Cardiac muscle cell (in vitro differentiated cells and primary cell): ENCODE measurements around the gene UAP1L1. TPM values are rescaled to one million over a fixed set of nuclear protein-coding genes. Genes with fewer than 3 reads are reported as not detected.

Source experiments
- polyA plus RNA-seq: library from polyadenylated mRNA; unstranded; fragments of >200 nt; fragmentation: Nextera tagmentation; extraction: Ambion mirVana; gene quantifications from 2 replicates; pipeline ENCODE4 v1.2.1, GENCODE V29; 2016
- total RNA-seq: library from RNA; depleted of rRNA; stranded (reverse); fragments of >200 nt; gene quantifications from 2 replicates; pipeline ENCODE4 v1.2.3, GENCODE V29; 2016

UAP1L1 gene
- total and polyA plus RNA-seq, 2 experiments from 2014 or later = 9.9 to 13.3 TPM

Other genes starting within 250 kb of the UAP1L1 start
Only the 30 nearest of the 36 such genes appear.
- gene TRAF2, start 191.0 kb upstream of the UAP1L1 start, total RNA-seq = 20.0 and 25.6 TPM in 2 replicates
- 37.2 and 45.6 TPM in 2 replicates for gene TRAF2, start 191.0 kb upstream of the UAP1L1 start, polyA plus RNA-seq
- 188 and 194 TPM in 2 replicates for gene FBXW5, start 132.8 kb upstream of the UAP1L1 start, total RNA-seq
- gene FBXW5, start 132.8 kb upstream of the UAP1L1 start, polyA plus RNA-seq = 117 and 119 TPM in 2 replicates
- gene C8G, start 132.3 kb upstream of the UAP1L1 start, total RNA-seq = 3.4 and 10.8 TPM in 2 replicates
- 1.2 and 4.4 TPM in 2 replicates for gene C8G, start 132.3 kb upstream of the UAP1L1 start, polyA plus RNA-seq
- 5.0 and 11.4 TPM in 2 replicates for gene LCN12, start 125.2 kb upstream of the UAP1L1 start, total RNA-seq
- gene LCN12, start 125.2 kb upstream of the UAP1L1 start, polyA plus RNA-seq = 19.7 and 21.9 TPM in 2 replicates
- 2.6 and 3.9 TPM in 2 replicates for gene PTGDS, start 100.0 kb upstream of the UAP1L1 start, total RNA-seq
- 3.4 and 5.3 TPM in 2 replicates for gene PTGDS, start 100.0 kb upstream of the UAP1L1 start, polyA plus RNA-seq
- 0.36 TPM in 1 of 2 replicates, not detected in the other for gene LCNL1, start 94.5 kb upstream of the UAP1L1 start, total RNA-seq
- gene LCNL1, start 94.5 kb upstream of the UAP1L1 start, polyA plus RNA-seq = not detected in 2 replicates
- gene PAXX, start 85.1 kb upstream of the UAP1L1 start, total RNA-seq = 94.6 and 130 TPM in 2 replicates
- 102 and 110 TPM in 2 replicates for gene PAXX, start 85.1 kb upstream of the UAP1L1 start, polyA plus RNA-seq
- gene CLIC3, start 80.9 kb upstream of the UAP1L1 start, total RNA-seq = not detected in 2 replicates
- gene CLIC3, start 80.9 kb upstream of the UAP1L1 start, polyA plus RNA-seq = 0.75 and 0.87 TPM in 2 replicates
- 48.7 and 56.7 TPM in 2 replicates for gene ABCA2, start 49.3 kb upstream of the UAP1L1 start, total RNA-seq
- 30.5 and 33.3 TPM in 2 replicates for gene ABCA2, start 49.3 kb upstream of the UAP1L1 start, polyA plus RNA-seq
- not detected in 2 replicates for gene FUT7, start 45.4 kb upstream of the UAP1L1 start, total RNA-seq
- not detected in 2 replicates for gene FUT7, start 45.4 kb upstream of the UAP1L1 start, polyA plus RNA-seq
- 40.8 and 65.1 TPM in 2 replicates for gene NPDC1, start 31.3 kb upstream of the UAP1L1 start, total RNA-seq
- 83.5 and 94.9 TPM in 2 replicates for gene NPDC1, start 31.3 kb upstream of the UAP1L1 start, polyA plus RNA-seq
- gene ENTPD2, start 23.5 kb upstream of the UAP1L1 start, total RNA-seq = not detected in 2 replicates
- gene ENTPD2, start 23.5 kb upstream of the UAP1L1 start, polyA plus RNA-seq = not detected in 2 replicates
- 6.3 and 42.1 TPM in 2 replicates for gene SAPCD2, start 7.0 kb upstream of the UAP1L1 start, total RNA-seq
- 4.7 and 28.3 TPM in 2 replicates for gene SAPCD2, start 7.0 kb upstream of the UAP1L1 start, polyA plus RNA-seq
- 59.4 and 73.3 TPM in 2 replicates for gene MAN1B1, start 9.5 kb downstream of the UAP1L1 start, total RNA-seq
- gene MAN1B1, start 9.5 kb downstream of the UAP1L1 start, polyA plus RNA-seq = 67.6 and 86.7 TPM in 2 replicates
- 125 and 144 TPM in 2 replicates for gene DPP7, start 37.2 kb downstream of the UAP1L1 start, total RNA-seq
- 202 and 204 TPM in 2 replicates for gene DPP7, start 37.2 kb downstream of the UAP1L1 start, polyA plus RNA-seq
- 0.03 TPM in 1 of 2 replicates, not detected in the other for gene GRIN1, start 61.6 kb downstream of the UAP1L1 start, total RNA-seq
- 0.22 and 0.49 TPM in 2 replicates for gene GRIN1, start 61.6 kb downstream of the UAP1L1 start, polyA plus RNA-seq
- gene LRRC26, start 92.5 kb downstream of the UAP1L1 start, total RNA-seq = not detected in 2 replicates
- 1.4 and 2.3 TPM in 2 replicates for gene LRRC26, start 92.5 kb downstream of the UAP1L1 start, polyA plus RNA-seq
- not detected in 2 replicates for gene TMEM210, start 94.5 kb downstream of the UAP1L1 start, total RNA-seq
- gene TMEM210, start 94.5 kb downstream of the UAP1L1 start, polyA plus RNA-seq = not detected in 2 replicates
- gene ANAPC2, start 111.0 kb downstream of the UAP1L1 start, total RNA-seq = 29.8 and 42.8 TPM in 2 replicates
- 15.5 and 17.9 TPM in 2 replicates for gene ANAPC2, start 111.0 kb downstream of the UAP1L1 start, polyA plus RNA-seq
- gene SSNA1, start 111.2 kb downstream of the UAP1L1 start, total RNA-seq = 64.5 and 90.3 TPM in 2 replicates
- 77.9 and 110 TPM in 2 replicates for gene SSNA1, start 111.2 kb downstream of the UAP1L1 start, polyA plus RNA-seq
- gene TPRN, start 123.2 kb downstream of the UAP1L1 start, total RNA-seq = 26.4 and 31.2 TPM in 2 replicates
- gene TPRN, start 123.2 kb downstream of the UAP1L1 start, polyA plus RNA-seq = 34.7 and 44.8 TPM in 2 replicates
- 44.7 and 50.0 TPM in 2 replicates for gene TMEM203, start 128.1 kb downstream of the UAP1L1 start, total RNA-seq
- 86.6 and 99.2 TPM in 2 replicates for gene TMEM203, start 128.1 kb downstream of the UAP1L1 start, polyA plus RNA-seq
- gene NDOR1, start 128.2 kb downstream of the UAP1L1 start, total RNA-seq = 13.1 and 17.5 TPM in 2 replicates
- gene NDOR1, start 128.2 kb downstream of the UAP1L1 start, polyA plus RNA-seq = 9.1 and 18.1 TPM in 2 replicates
- gene RNF208, start 144.7 kb downstream of the UAP1L1 start, total RNA-seq = 19.3 and 23.1 TPM in 2 replicates
- 6.1 and 8.1 TPM in 2 replicates for gene RNF208, start 144.7 kb downstream of the UAP1L1 start, polyA plus RNA-seq
- gene CYSRT1, start 147.7 kb downstream of the UAP1L1 start, total RNA-seq = 5.8 and 7.0 TPM in 2 replicates
- 3.1 and 6.6 TPM in 2 replicates for gene CYSRT1, start 147.7 kb downstream of the UAP1L1 start, polyA plus RNA-seq
- gene RNF224, start 150.0 kb downstream of the UAP1L1 start, total RNA-seq = 0.32 TPM in 1 of 2 replicates, not detected in the other
- gene RNF224, start 150.0 kb downstream of the UAP1L1 start, polyA plus RNA-seq = 0.12 TPM in 1 of 2 replicates, not detected in the other
- gene SLC34A3, start 153.4 kb downstream of the UAP1L1 start, total RNA-seq = 0.25 TPM in 1 of 2 replicates, not detected in the other
- 0.24 TPM in 1 of 2 replicates, not detected in the other for gene SLC34A3, start 153.4 kb downstream of the UAP1L1 start, polyA plus RNA-seq
- 412 and 540 TPM in 2 replicates for gene TUBB4B, start 163.8 kb downstream of the UAP1L1 start, total RNA-seq
- 745 and 845 TPM in 2 replicates for gene TUBB4B, start 163.8 kb downstream of the UAP1L1 start, polyA plus RNA-seq
- gene STPG3, start 173.8 kb downstream of the UAP1L1 start, total RNA-seq = 0.95 TPM in 1 of 2 replicates, not detected in the other
- gene STPG3, start 173.8 kb downstream of the UAP1L1 start, polyA plus RNA-seq = 3.2 and 3.3 TPM in 2 replicates
- 68.6 and 78.2 TPM in 2 replicates for gene NELFB, start 177.8 kb downstream of the UAP1L1 start, total RNA-seq
- 73.3 and 87.6 TPM in 2 replicates for gene NELFB, start 177.8 kb downstream of the UAP1L1 start, polyA plus RNA-seq